Caki2 (cell line): ENCODE results near the gene BACH1. TPM values are rescaled to one million over a fixed set of nuclear protein-coding genes. Genes with fewer than 3 reads are reported as not detected.
"Not testable (repeated sequence)": the region's sequence is repeated elsewhere in the genome, so short reads cannot be mapped to it uniquely, and the experiment has no call there.

ENCODE experiments used
- DNase-seq: peaks from one replicate; pipeline ENCODE4 v3.0.0-alpha.2; 2015; ENCODE audit warnings: low read depth
- in situ Hi-C: cut with HindIII; loops from 2 replicates; pipeline ENCODE4 v1.10.0; 2016; ENCODE audit warnings: low sequenced_read_pairs, low pct_unique_long_range_greater_than_20kb, mixed read lengths
- total RNA-seq: library from RNA; depleted of rRNA; stranded (reverse); fragments of >200 nt; shearing (Covaris generic); gene quantifications from 2 replicates; pipeline ENCODE4 v1.2.3, GENCODE V29; 2014; ENCODE audit warnings: low replicate concordance; rRNA removed

The BACH1 gene
- total RNA-seq, result 33.4 and 49.8 TPM in 2 replicates

- DNase-seq, result peak; percentile 81
- in situ Hi-C loops, result no loop called here
These were observed at the start of gene BACH1 for GRCh38 chr21:29298348-29299045. TSS of gene BACH1 (plus strand) at chr21:29298922. CDS start at chr21:29321281, 22,359 bp downstream.

GRCh38 chr21:29249289-29249688 is 49.4 kb upstream of the BACH1 start:
- DNase-seq, in situ Hi-C loops: not testable (repeated sequence)

GRCh38 chr21:29250636-29251035 is 48.1 kb upstream of the BACH1 start:
- in situ Hi-C loops, result no loop called here
- DNase-seq, result no peak

GRCh38 chr21:29253861-29254260 is 44.9 kb upstream of the BACH1 start:
- in situ Hi-C loops, DNase-seq: not testable (repeated sequence)

- DNase-seq, result no peak
- in situ Hi-C loops, result no loop called here
These were observed 44.2 kb upstream of the BACH1 start for GRCh38 chr21:29254550-29254949.

- in situ Hi-C loops, result no loop called here
- no peak for DNase-seq
These were observed 42.4 kb upstream of the BACH1 start for GRCh38 chr21:29256126-29256910.

GRCh38 chr21:29257701-29258100 is 41.0 kb upstream of the BACH1 start:
- no peak for DNase-seq
- in situ Hi-C loops, result no loop called here

GRCh38 chr21:29258626-29259338 is 39.9 kb upstream of the BACH1 start:
- DNase-seq, result peak; percentile 33
- in situ Hi-C loops, result no loop called here

GRCh38 chr21:29260461-29260860 is 38.3 kb upstream of the BACH1 start:
- in situ Hi-C loops, result no loop called here

GRCh38 chr21:29261555-29262540 is 36.9 kb upstream of the BACH1 start:
- in situ Hi-C loops, result no loop called here
- DNase-seq, result no peak

More at GRCh38 chr21:29260461-29260860, 38.3 kb upstream of the BACH1 start:
- DNase-seq, result no peak

GRCh38 chr21:29264721-29265120 is 34.0 kb upstream of the BACH1 start:
- in situ Hi-C loops, result no loop called here
- DNase-seq, result no peak

- DNase-seq, result no peak
- in situ Hi-C loops, result no loop called here
These were observed 32.8 kb upstream of the BACH1 start for GRCh38 chr21:29265690-29266479.

GRCh38 chr21:29267666-29268065 is 31.1 kb upstream of the BACH1 start:
- DNase-seq, result no peak
- in situ Hi-C loops, result no loop called here

- in situ Hi-C loops, result no loop called here
- no peak for DNase-seq
These were observed 26.8 kb upstream of the BACH1 start for GRCh38 chr21:29271927-29272333.

- DNase-seq, result no peak
- in situ Hi-C loops, result no loop called here
These were observed 21.3 kb upstream of the BACH1 start for GRCh38 chr21:29277442-29277841.

- no peak for DNase-seq
- in situ Hi-C loops, result no loop called here
These were observed 19.2 kb upstream of the BACH1 start for GRCh38 chr21:29279558-29279957.

- in situ Hi-C loops, result not testable (repeated sequence)
These were observed 16.9 kb upstream of the BACH1 start for GRCh38 chr21:29281801-29282200.

More at GRCh38 chr21:29281801-29282200, 16.9 kb upstream of the BACH1 start:
- not testable (repeated sequence) for DNase-seq
